K562 (cell line): ENCODE data around the gene OR7A17. TPM values are rescaled to one million over a fixed set of nuclear protein-coding genes. Genes with fewer than 3 reads are reported as not detected.

Source experiments
- ATAC-seq: fragments of 200-7000 bp; cut with Tn5 transposase; 3 replicates; pipeline ENCODE4 v1.9.1; 2020; ENCODE audit warnings: moderate library complexity
- BruUV-seq: library from RNA; stranded (reverse); fragments of 400-500 nt; replicated peaks from 2 replicates; lab custom pipeline; 2021; lab: Mats Ljungman, UMichigan
- CTCF ChIA-PET: fragments of 300-600 bp; formaldehyde crosslinking; extraction: SDS; loops from one replicate; lab custom pipeline; 2021; ENCODE audit warnings: low intra/inter-chr PET ratio; lab: Yijun Ruan, JAX
- POLR2A ChIA-PET: fragments of 300-600, 350-650 bp; sonication (Branson Sonifier 250); formaldehyde crosslinking; extraction: SDS; loops from one replicate; lab custom pipeline; 2021; ENCODE audit warnings: antibody characterized with exemption, inconsistent platforms; lab: Yijun Ruan, JAX
- DNase-seq, 4 experiments: peaks; one replicate each; pipeline versions ENCODE4 v3.0.0 to v3.0.0-alpha.2; 2011 to 2018; ENCODE audit warnings: low spot score in 3 of 4, mixed read lengths in 3 of 4; ENCODE audit errors: extremely low read depth in 1 of 4
- FAIRE-seq: peaks from 2 replicates; lab custom pipeline; 2011; peaks lifted over from hg19 to GRCh38; lab: Jason Lieb, UNC
- H2AFZ ChIP-seq: 2 replicates; pipeline ENCODE4 v1.6.0; 2011; ENCODE audit warnings: low read depth, low read length, control low read depth, inconsistent platforms
- H3K27ac ChIP-seq: fragments of 200-600 bp; 3 replicates; pipeline ENCODE4 v1.8.0; 2011; ENCODE audit warnings: low read depth, mild to moderate bottlenecking, control low read depth, inconsistent platforms, low read length, moderate library complexity, mixed read lengths; ENCODE audit errors: extremely low read depth
- H3K27me3 ChIP-seq, 2 experiments: fragments of 300-600 bp in 1 of 2; 2 replicates in 1 of 2; 3 replicates in 1 of 2; pipeline versions ENCODE4 v1.6.0 to v1.8.0; 2011; ENCODE audit warnings: inconsistent platforms in 2 of 2, low read length in 2 of 2, mild to moderate bottlenecking in 1 of 2, mixed read lengths in 1 of 2, moderate library complexity in 1 of 2; ENCODE audit not compliant: control insufficient read depth in 2 of 2, insufficient read depth in 2 of 2
- H3K36me3 ChIP-seq: fragments of 300-600 bp; 3 replicates; pipeline ENCODE4 v1.8.0; 2011; ENCODE audit warnings: mild to moderate bottlenecking, low read length, inconsistent platforms; ENCODE audit not compliant: control insufficient read depth, insufficient read depth
- H3K4me1 ChIP-seq, 2 experiments: fragments of 200-600 bp in 1 of 2; replicated peaks in 1 of 2; 2 replicates in 1 of 2; 3 replicates in 1 of 2; pipeline versions ENCODE4 v1.5.1 to v1.8.0; 2011; ENCODE audit warnings: inconsistent platforms in 2 of 2, low read length in 2 of 2, mild to moderate bottlenecking in 1 of 2, mixed read lengths in 1 of 2, moderate library complexity in 1 of 2; ENCODE audit not compliant: control insufficient read depth in 2 of 2, insufficient read depth in 2 of 2
- H3K4me2 ChIP-seq: 2 replicates; pipeline ENCODE4 v1.6.1; 2011; ENCODE audit warnings: low read length, control low read depth, inconsistent platforms, mixed read lengths; ENCODE audit not compliant: insufficient read depth
- H3K4me3 ChIP-seq: fragments of 200-600 bp; sonication (generic), shearing (Covaris generic); 2 replicates; pipeline ENCODE4 v1.5.1; 2016; ENCODE audit warnings: control low read depth, inconsistent platforms
- H3K79me2 ChIP-seq: fragments of 200-600 bp; 3 replicates; pipeline ENCODE4 v1.8.0; 2011; ENCODE audit warnings: low read length, inconsistent platforms; ENCODE audit not compliant: control insufficient read depth, insufficient read depth
- H3K9ac ChIP-seq, 2 experiments: 2 replicates each; pipeline versions ENCODE4 v1.6.0 to v1.6.1; 2011; ENCODE audit warnings: low read depth in 2 of 2, low read length in 2 of 2, control low read depth in 1 of 2, inconsistent platforms in 1 of 2, mild to moderate bottlenecking in 1 of 2, mixed read lengths in 1 of 2; ENCODE audit not compliant: insufficient read depth in 1 of 2
- H3K9me1 ChIP-seq: one replicate; pipeline ENCODE4 v1.6.0; 2011; ENCODE audit warnings: inconsistent platforms, mild to moderate bottlenecking, low read length, moderate library complexity; ENCODE audit not compliant: control insufficient read depth, insufficient read depth
- H3K9me3 ChIP-seq: replicated peaks from 2 replicates; pipeline ENCODE4 v1.5.1; 2011; ENCODE audit warnings: low read depth, low read length, inconsistent platforms; ENCODE audit not compliant: control insufficient read depth, insufficient read depth
- H4K20me1 ChIP-seq: replicated peaks from 2 replicates; pipeline ENCODE4 v1.6.1; 2011; ENCODE audit warnings: low read length, inconsistent platforms, mixed read lengths; ENCODE audit not compliant: control insufficient read depth, insufficient read depth
- CBX3 ChIP-seq, 2 experiments: IDR thresholded peaks; 1 replicate in 1 of 2; 2 replicates in 1 of 2; pipeline ENCODE4 v1.6.1; 2012; ENCODE audit warnings: inconsistent platforms in 2 of 2, low read length in 2 of 2, borderline replicate concordance in 1 of 2, control low read depth in 1 of 2
- KLF10 ChIP-seq: fragments of 250-450 bp; sonication (Bioruptor Pico); IDR thresholded peaks from 2 replicates; pipeline ENCODE4 v1.6.1; 2021; ENCODE audit warnings: matching md5 sums
- NR2C1 ChIP-seq, 2 experiments: fragments of 450-650 bp; IDR thresholded peaks; 2 replicates each; pipeline ENCODE4 v1.6.1; 2017; ENCODE audit warnings: mild to moderate bottlenecking in 2 of 2, antibody characterized with exemption in 1 of 2, inconsistent platforms in 1 of 2, missing compliant biosample characterization in 1 of 2, missing genetic modification characterization in 1 of 2
- POLR2G ChIP-seq: fragments of 200-400 bp; formaldehyde crosslinking; IDR thresholded peaks from 2 replicates; pipeline ENCODE4 v1.6.1; 2017; ENCODE audit warnings: low read depth, mild to moderate bottlenecking, antibody characterized with exemption, low read length, moderate library complexity
- PRPF4 ChIP-seq: fragments of 200-400 bp; formaldehyde crosslinking; IDR thresholded peaks from one replicate; pipeline ENCODE4 v1.6.1; 2017; ENCODE audit warnings: low read length, low read depth, mild to moderate bottlenecking; ENCODE audit not compliant: insufficient read depth, poor library complexity, severe bottlenecking
- RCOR1 ChIP-seq, 2 experiments: IDR thresholded peaks; 2 replicates each; pipeline ENCODE4 v1.6.1; 2012; ENCODE audit warnings: low read depth in 2 of 2, low read length in 2 of 2, borderline replicate concordance in 1 of 2, improper control_type of control experiment in 1 of 2
- ZBED1 ChIP-seq: IDR thresholded peaks from 2 replicates; pipeline ENCODE4 v1.6.1; 2014
- ZNF584 ChIP-seq: fragments of 200-800 bp; sonication (Bioruptor generic); IDR thresholded peaks from 2 replicates; pipeline ENCODE4 v1.6.1; 2016; ENCODE audit warnings: low read depth, mild to moderate bottlenecking, missing genetic modification characterization, missing compliant biosample characterization
- ZZZ3 ChIP-seq: fragments of 450-650 bp; IDR thresholded peaks from 2 replicates; pipeline ENCODE4 v1.6.1; 2016; ENCODE audit warnings: antibody characterized with exemption, mild to moderate bottlenecking, moderate library complexity
- WGBS: fragments of 100-300 bp; shearing (Covaris generic); methylation state at CpG from one replicate; pipeline ENCODE4 v1.1.6; 2016; ENCODE audit warnings: low coverage, mixed read lengths; ENCODE audit not compliant: insufficient coverage; ENCODE audit errors: missing lambda C conversion rate; 5-methylcytosine and 5-hydroxymethylcytosine counted together
- in situ Hi-C: fragments of 300-500 bp; cut with MboI; formaldehyde crosslinking; loops from 4 replicates; pipeline ENCODE4 v1.15.0; 2018; ENCODE audit warnings: inconsistent platforms, mixed read lengths
- intact Hi-C: fragments of 100-400 bp; cut with micrococcal nuclease; formaldehyde crosslinking; loops from 2 replicates; pipeline ENCODE4 v1.14.2; 2022
- polyA plus RNA-seq, 8 experiments: library from polyadenylated mRNA; depleted of rRNA in 4 of 8; stranded (reverse) in 5 of 8; unstranded in 3 of 8; fragments of >200 nt; fragmentation: Nextera tagmentation in 2 of 8; fragmentation: Illumina TruSeq in 1 of 8; extraction: Ambion mirVana in 2 of 8; extraction: Trizol in 1 of 8; gene quantifications; 2 replicates each; pipeline versions ENCODE4 v1.2.1 to v1.2.3, GENCODE V29; 2011 to 2014; ENCODE audit warnings: inconsistent platforms in 1 of 8, missing spikeins in 1 of 8
- total RNA-seq, 7 experiments: library from RNA; depleted of rRNA in 6 of 7; stranded (reverse); fragments of >200 nt in 6 of 7; fragmentation: Illumina TruSeq in 2 of 7; extraction: Trizol in 2 of 7; gene quantifications; 2 replicates each; pipeline versions ENCODE4 v1.2.1 to v1.2.3, GENCODE V29; 2011 to 2021; ENCODE audit warnings: low replicate concordance in 1 of 7
- TF ChIP-seq, protein P1 (sequence below), 3 experiments: IDR thresholded peaks in 2 of 3; conservative IDR thresholded peaks in 1 of 3; 2 replicates each; pipeline ENCODE4 v1.5.1; 2011 to 2012; ENCODE audit warnings: low read length in 3 of 3, mild to moderate bottlenecking in 3 of 3, control low read depth in 2 of 3, improper control_type of control experiment in 1 of 3, inconsistent platforms in 1 of 3, low read depth in 1 of 3, mixed read lengths in 1 of 3, moderate library complexity in 1 of 3; ENCODE audit not compliant: insufficient read depth in 2 of 3
- TF ChIP-seq, protein P2 (sequence below): fragments of 250-450 bp; sonication (Bioruptor Pico); IDR thresholded peaks from 2 replicates; pipeline ENCODE4 v1.4.0; 2020; ENCODE audit warnings: borderline replicate concordance
- TF ChIP-seq, protein P3 (sequence below): sonication (generic); formaldehyde crosslinking; IDR thresholded peaks from 2 replicates; pipeline ENCODE4 v1.9.0; 2022; ENCODE audit warnings: mild to moderate bottlenecking, missing genetic modification reagents
- TF ChIP-seq, protein P4 (sequence below): sonication (generic); formaldehyde crosslinking; IDR thresholded peaks from 2 replicates; pipeline ENCODE4 v1.8.1; 2023; ENCODE audit warnings: mild to moderate bottlenecking, missing genetic modification reagents, moderate library complexity

OR7A17 gene
- total and polyA plus RNA-seq, 9 of the 15 experiments (the other 6 are each of a cell fraction or from before 2014, with no cell fraction given): not detected

DNA sequence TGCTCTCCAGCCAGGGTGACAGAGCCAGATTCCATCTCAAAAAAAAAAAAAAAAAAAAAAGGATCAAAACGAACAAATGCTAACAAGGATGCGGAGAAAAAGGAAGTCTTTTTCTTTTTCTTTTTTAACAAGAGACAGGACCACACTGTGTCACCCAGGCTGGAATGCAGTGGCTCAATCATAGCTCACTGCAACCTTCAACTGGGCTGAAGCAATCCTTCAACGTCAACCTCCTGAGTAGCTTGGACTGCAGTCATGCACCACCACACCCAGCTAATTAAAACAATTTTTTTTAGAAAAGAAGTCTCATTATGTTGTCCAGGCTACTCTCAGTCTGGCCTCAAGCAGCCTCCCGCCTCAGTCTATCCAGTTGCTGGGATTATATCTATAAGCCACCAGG lies 20.8 kb upstream of the OR7A17 start:
- no peaks in the 10 kb centered on the region for H3K9me1 ChIP-seq
- H3K27me3 ChIP-seq: peaks cover 0 to 11% of the 10 kb centered on the region in 2 experiments; a peak in 2 of 5 replicates
- no peaks in the 10 kb centered on the region for H4K20me1 ChIP-seq
- no TSS peak for BruUV-seq
- no peaks in the 10 kb centered on the region for H3K4me1 ChIP-seq
- H2AFZ ChIP-seq: no peak overlapping the region
- 0% methylated on average over 4 of the region's 4 CpGs for WGBS
- ATAC-seq (no peak), DNase-seq (no peak), FAIRE-seq (no peak)
- TF ChIP-seq NR2C1 (IDR thresholded peaks at IDR 0.05) (no peak), NR2C1 (tag; IDR thresholded peaks at IDR 0.05) (no peak), KLF10 (CRISPR knock-in tag) (no peak), ZNF584 (no peak), CBX3 (IDR thresholded peaks at IDR 0.05; ENCODE audit: borderline replicate concordance in 1 of 2, low read length in 2 of 2) (no peak), ZBED1 (no peak), RCOR1 (IDR thresholded peaks at IDR 0.05; ENCODE audit: borderline replicate concordance in 1 of 2, low read depth in 2 of 2, low read length in 2 of 2) (no peak), POLR2G (no peak), ZZZ3 (no peak), PRPF4 (no peak)
- TF ChIP-seq, protein P1, sequence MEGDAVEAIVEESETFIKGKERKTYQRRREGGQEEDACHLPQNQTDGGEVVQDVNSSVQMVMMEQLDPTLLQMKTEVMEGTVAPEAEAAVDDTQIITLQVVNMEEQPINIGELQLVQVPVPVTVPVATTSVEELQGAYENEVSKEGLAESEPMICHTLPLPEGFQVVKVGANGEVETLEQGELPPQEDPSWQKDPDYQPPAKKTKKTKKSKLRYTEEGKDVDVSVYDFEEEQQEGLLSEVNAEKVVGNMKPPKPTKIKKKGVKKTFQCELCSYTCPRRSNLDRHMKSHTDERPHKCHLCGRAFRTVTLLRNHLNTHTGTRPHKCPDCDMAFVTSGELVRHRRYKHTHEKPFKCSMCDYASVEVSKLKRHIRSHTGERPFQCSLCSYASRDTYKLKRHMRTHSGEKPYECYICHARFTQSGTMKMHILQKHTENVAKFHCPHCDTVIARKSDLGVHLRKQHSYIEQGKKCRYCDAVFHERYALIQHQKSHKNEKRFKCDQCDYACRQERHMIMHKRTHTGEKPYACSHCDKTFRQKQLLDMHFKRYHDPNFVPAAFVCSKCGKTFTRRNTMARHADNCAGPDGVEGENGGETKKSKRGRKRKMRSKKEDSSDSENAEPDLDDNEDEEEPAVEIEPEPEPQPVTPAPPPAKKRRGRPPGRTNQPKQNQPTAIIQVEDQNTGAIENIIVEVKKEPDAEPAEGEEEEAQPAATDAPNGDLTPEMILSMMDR (IDR thresholded peaks at IDR 0.05 in 2 of 3, conservative IDR thresholded peaks at IDR 0.05 in 1 of 3; ENCODE audit: insufficient read depth in 2 of 3, low read depth in 1 of 3, low read length in 3 of 3): no peak
- TF ChIP-seq, protein P2, sequence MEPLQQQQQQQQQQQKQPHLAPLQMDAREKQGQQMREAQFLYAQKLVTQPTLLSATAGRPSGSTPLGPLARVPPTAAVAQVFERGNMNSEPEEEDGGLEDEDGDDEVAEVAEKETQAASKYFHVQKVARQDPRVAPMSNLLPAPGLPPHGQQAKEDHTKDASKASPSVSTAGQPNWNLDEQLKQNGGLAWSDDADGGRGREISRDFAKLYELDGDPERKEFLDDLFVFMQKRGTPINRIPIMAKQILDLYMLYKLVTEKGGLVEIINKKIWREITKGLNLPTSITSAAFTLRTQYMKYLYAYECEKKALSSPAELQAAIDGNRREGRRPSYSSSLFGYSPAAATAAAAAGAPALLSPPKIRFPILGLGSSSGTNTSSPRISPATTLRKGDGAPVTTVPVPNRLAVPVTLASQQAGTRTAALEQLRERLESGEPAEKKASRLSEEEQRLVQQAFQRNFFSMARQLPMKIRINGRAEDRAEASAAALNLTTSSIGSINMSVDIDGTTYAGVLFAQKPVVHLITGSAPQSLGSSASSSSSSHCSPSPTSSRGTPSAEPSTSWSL (CRISPR knock-in tag): no peak
- TF ChIP-seq, protein P3, sequence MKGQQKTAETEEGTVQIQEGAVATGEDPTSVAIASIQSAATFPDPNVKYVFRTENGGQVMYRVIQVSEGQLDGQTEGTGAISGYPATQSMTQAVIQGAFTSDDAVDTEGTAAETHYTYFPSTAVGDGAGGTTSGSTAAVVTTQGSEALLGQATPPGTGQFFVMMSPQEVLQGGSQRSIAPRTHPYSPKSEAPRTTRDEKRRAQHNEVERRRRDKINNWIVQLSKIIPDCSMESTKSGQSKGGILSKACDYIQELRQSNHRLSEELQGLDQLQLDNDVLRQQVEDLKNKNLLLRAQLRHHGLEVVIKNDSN (CRISPR knock-in tag): no peak
- TF ChIP-seq, protein P4, sequence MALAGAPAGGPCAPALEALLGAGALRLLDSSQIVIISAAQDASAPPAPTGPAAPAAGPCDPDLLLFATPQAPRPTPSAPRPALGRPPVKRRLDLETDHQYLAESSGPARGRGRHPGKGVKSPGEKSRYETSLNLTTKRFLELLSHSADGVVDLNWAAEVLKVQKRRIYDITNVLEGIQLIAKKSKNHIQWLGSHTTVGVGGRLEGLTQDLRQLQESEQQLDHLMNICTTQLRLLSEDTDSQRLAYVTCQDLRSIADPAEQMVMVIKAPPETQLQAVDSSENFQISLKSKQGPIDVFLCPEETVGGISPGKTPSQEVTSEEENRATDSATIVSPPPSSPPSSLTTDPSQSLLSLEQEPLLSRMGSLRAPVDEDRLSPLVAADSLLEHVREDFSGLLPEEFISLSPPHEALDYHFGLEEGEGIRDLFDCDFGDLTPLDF: no peak
- no peak overlapping the region for H3K4me3 ChIP-seq
- no peak overlapping the region for H3K9ac ChIP-seq
- in situ Hi-C loops (no loop called here), intact Hi-C loops (no loop called here)
- no peak overlapping the region for H3K4me2 ChIP-seq
- no peaks in the 10 kb centered on the region for H3K36me3 ChIP-seq
- POLR2A ChIA-PET: no interaction called here
- CTCF ChIA-PET: no interaction called here
- no peaks in the 10 kb centered on the region for H3K9me3 ChIP-seq
- no peaks in the 10 kb centered on the region for H3K79me2 ChIP-seq
- H3K27ac ChIP-seq: no peak overlapping the region
